Upper lobe of left lung (tissue), 6 donors: ENCODE data around the gene SETMAR. TPM values are rescaled to one million over a fixed set of nuclear protein-coding genes. Genes with fewer than 3 reads are reported as not detected.

Source experiments
- ATAC-seq, 2 donors: fragments of 200-7000 bp; cut with Tn5 transposase; one replicate each; pipeline ENCODE4 v1.9.1; 2022; ENCODE audit warnings: mild to moderate bottlenecking in 2 of 2, moderate library complexity in 2 of 2; ENCODE audit not compliant: low FRiP score in 2 of 2
- DNase-seq, 2 donors: peaks; one replicate each; pipeline ENCODE4 v3.0.0-alpha.2; 2019 to 2020
- H3K27ac ChIP-seq, 4 donors: fragments of 200-600 bp; sonication (generic); one replicate each; pipeline ENCODE4 v1.5.1; 2016 to 2019
- H3K27me3 ChIP-seq, 4 donors: fragments of 200-600 bp; sonication (generic); one replicate each; pipeline ENCODE4 v1.5.1; 2017 to 2019
- H3K36me3 ChIP-seq, 4 donors: fragments of 200-600 bp; sonication (generic); one replicate each; pipeline ENCODE4 v1.5.1; 2016 to 2019
- H3K4me1 ChIP-seq, 4 donors: fragments of 200-600 bp; sonication (generic); one replicate each; pipeline ENCODE4 v1.5.1; 2018 to 2019
- H3K4me3 ChIP-seq, 4 donors: fragments of 200-600 bp; sonication (generic); one replicate each; pipeline ENCODE4 v1.5.1; 2017 to 2019; ENCODE audit warnings: mild to moderate bottlenecking in 2 of 4, moderate library complexity in 1 of 4
- H3K9me3 ChIP-seq, 4 donors: fragments of 200-600 bp; sonication (generic); one replicate each; pipeline ENCODE4 v1.5.1; 2018 to 2019
- EP300 ChIP-seq, 4 donors: sonication (generic); formaldehyde crosslinking; IDR thresholded peaks; one replicate each; pipeline ENCODE4 v1.5.1; 2017; ENCODE audit warnings: antibody characterized with exemption in 4 of 4, control low read depth in 2 of 4
- POLR2A ChIP-seq, 4 donors: fragments of 450-650 bp; IDR thresholded peaks; one replicate each; pipeline ENCODE4 v1.5.1; 2016 to 2017; ENCODE audit warnings: antibody characterized with exemption in 4 of 4, mild to moderate bottlenecking in 2 of 4
- POLR2AphosphoS5 ChIP-seq, 2 donors: sonication (generic); formaldehyde crosslinking; IDR thresholded peaks; one replicate each; pipeline ENCODE4 v1.5.1; 2017; ENCODE audit warnings: antibody characterized with exemption in 2 of 2
- WGBS, 2 donors: methylation state at CpG; one replicate each; pipeline ENCODE4 v1.1.5; 2017 to 2018; 5-methylcytosine and 5-hydroxymethylcytosine counted together
- total RNA-seq, 6 donors: library from RNA; depleted of rRNA in 4 of 6; stranded (reverse); fragments of >200 nt in 4 of 6; gene quantifications; one replicate each; pipeline versions ENCODE4 v1.1.0 to v1.2.1, GENCODE V29; 2016 to 2021
- TF ChIP-seq, protein P1 (sequence below), 6 experiments: fragments of 450-650 bp in 4 of 6; fragments of 200-600 bp in 2 of 6; sonication (generic) in 2 of 6; IDR thresholded peaks; one replicate each; pipeline ENCODE4 v1.5.1; 2016 to 2019; ENCODE audit warnings: antibody characterized with exemption in 6 of 6
- donor health status: DM: no; HTN: no; CAD: no; lungs with moderate emphysema.
- donor health status: DM: no; HTN: yes; CAD: no; lungs with severe emphysema.

The SETMAR gene
- total RNA-seq, result 10 to 100 TPM in 5 of 6 donors, 1 to 10 TPM in 1; 9.7 to 57.6 (median 11.4) TPM

- Histone ChIP-seq H3K36me3 (no peaks in the 10 kb centered on the region), H3K27ac (peak within 1 kb of the TSS; percentile 90 to 96 (median 94)), H3K4me3 (peak within 1 kb of the TSS; percentile 71 to 87 (median 76)), H3K4me1 (peaks cover 12 to 36% (median 13%) of the 10 kb centered on the region in 4 donors), H3K9me3 (no peaks in the 10 kb centered on the region), H3K27me3 (no peaks in the 10 kb centered on the region)
- peak; percentile 94 to 98 for ATAC-seq
- 1 to 2% methylated on average over 34 to 38 of the region's 62 CpGs for WGBS, 2 donors
- TF ChIP-seq EP300 (IDR thresholded peaks at IDR 0.05) (no peak), POLR2AphosphoS5 (IDR thresholded peaks at IDR 0.05) (peak; percentile 71 to 76), POLR2A (IDR thresholded peaks at IDR 0.05) (peak in 3 of 4 donors; percentile 48 to 79 (median 60))
- TF ChIP-seq, protein P1, sequence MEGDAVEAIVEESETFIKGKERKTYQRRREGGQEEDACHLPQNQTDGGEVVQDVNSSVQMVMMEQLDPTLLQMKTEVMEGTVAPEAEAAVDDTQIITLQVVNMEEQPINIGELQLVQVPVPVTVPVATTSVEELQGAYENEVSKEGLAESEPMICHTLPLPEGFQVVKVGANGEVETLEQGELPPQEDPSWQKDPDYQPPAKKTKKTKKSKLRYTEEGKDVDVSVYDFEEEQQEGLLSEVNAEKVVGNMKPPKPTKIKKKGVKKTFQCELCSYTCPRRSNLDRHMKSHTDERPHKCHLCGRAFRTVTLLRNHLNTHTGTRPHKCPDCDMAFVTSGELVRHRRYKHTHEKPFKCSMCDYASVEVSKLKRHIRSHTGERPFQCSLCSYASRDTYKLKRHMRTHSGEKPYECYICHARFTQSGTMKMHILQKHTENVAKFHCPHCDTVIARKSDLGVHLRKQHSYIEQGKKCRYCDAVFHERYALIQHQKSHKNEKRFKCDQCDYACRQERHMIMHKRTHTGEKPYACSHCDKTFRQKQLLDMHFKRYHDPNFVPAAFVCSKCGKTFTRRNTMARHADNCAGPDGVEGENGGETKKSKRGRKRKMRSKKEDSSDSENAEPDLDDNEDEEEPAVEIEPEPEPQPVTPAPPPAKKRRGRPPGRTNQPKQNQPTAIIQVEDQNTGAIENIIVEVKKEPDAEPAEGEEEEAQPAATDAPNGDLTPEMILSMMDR (IDR thresholded peaks at IDR 0.05), result peak in 2 of 6 experiments; percentile 14 to 31
- DNase-seq, result peak; percentile 94 to 96
These were observed at the start of gene SETMAR for GRCh38 chr3:4303187-4304123. SETMAR (plus strand) TSS chr3:4303369; CDS start chr3:4303371, 2 bp downstream.

DNA sequence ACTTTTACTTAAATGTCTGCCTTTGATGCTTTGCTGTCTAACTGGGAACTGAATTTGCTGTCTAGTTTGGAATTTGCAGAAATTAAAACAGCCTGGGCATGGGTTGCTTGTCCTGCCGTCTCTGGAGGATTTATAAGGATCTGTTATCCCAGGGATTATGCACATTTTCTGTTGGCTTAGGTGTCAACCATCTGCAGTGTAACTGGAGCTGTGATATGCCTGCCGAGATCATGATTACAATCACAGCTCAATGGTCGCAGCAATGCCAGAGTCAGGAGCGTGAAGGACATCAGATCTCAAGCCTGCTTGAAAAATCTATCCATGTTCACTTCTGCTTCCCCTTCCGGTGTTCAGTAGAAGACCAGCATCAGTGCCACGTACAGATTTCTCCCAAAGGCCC is 41.8 kb upstream of the SETMAR start:
- Histone ChIP-seq H3K4me3 (no peak overlapping the region), H3K27me3 (no peaks in the 10 kb centered on the region), H3K9me3 (no peaks in the 10 kb centered on the region), H3K36me3 (no peaks in the 10 kb centered on the region), H3K4me1 (no peaks in the 10 kb centered on the region), H3K27ac (no peak overlapping the region)
- DNase-seq (no peak), ATAC-seq (no peak)
- TF ChIP-seq POLR2AphosphoS5 (IDR thresholded peaks at IDR 0.05), result no peak
- no peak for TF ChIP-seq EP300 (IDR thresholded peaks at IDR 0.05)
- TF ChIP-seq, protein P1 (IDR thresholded peaks at IDR 0.05), result no peak
- TF ChIP-seq POLR2A (IDR thresholded peaks at IDR 0.05), result no peak
- 83 to 85% methylated on average over 4 to 6 of the region's 6 CpGs for WGBS, 2 donors

DNA sequence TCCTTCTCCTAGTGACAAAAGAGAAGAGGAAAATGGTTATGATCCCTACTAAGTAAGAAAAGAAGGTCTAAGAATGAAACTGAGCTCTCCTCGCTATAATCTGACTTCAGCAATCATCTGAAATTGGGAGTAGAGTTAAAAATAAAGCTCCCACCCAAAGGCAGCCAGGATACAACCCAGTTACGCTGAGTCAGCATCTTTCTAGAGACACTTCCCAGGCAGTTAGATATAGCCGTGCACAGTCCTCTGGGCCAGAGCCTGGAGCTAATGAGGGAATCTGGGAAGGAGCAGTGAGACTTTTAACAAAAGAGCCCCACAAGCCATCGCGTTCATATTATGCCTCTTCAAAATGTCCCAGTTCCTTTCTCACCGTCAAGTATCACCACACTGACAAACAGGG is 39.1 kb upstream of the SETMAR start:
- Histone ChIP-seq H3K27ac (no peak overlapping the region), H3K9me3 (no peaks in the 10 kb centered on the region), H3K4me1 (no peaks in the 10 kb centered on the region), H3K27me3 (no peaks in the 10 kb centered on the region), H3K4me3 (no peak overlapping the region), H3K36me3 (no peaks in the 10 kb centered on the region)
- WGBS, 2 donors, result 79 to 86% methylated on average over 6 of the region's 6 CpGs
- TF ChIP-seq, protein P1 (IDR thresholded peaks at IDR 0.05), result no peak
- TF ChIP-seq EP300 (IDR thresholded peaks at IDR 0.05), result no peak
- TF ChIP-seq POLR2AphosphoS5 (IDR thresholded peaks at IDR 0.05), result no peak
- DNase-seq (no peak), ATAC-seq (no peak)

DNA sequence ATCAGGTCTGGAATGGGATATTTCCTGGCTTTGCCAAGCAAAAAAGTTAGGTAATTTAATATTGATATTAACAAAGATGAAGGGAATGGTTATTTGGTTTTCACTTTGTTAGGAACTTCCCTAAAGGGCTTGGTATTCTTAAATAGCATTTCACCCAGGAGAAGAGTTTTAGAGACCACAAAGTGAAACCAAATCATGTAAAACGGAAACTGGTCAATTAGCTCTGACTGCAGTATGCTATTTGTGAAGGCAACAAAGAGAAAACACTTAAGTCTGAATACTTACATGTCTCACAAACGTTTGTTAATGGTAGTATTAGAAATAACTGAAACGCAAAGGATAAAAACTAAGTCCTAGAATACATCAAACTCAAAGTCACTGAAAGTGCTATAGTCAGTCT is 32.4 kb upstream of the SETMAR start:
- DNase-seq, result no peak
- ATAC-seq, result no peak
- TF ChIP-seq POLR2AphosphoS5 (IDR thresholded peaks at IDR 0.05) (no peak), EP300 (IDR thresholded peaks at IDR 0.05) (no peak), POLR2A (IDR thresholded peaks at IDR 0.05) (no peak)
- TF ChIP-seq, protein P1 (IDR thresholded peaks at IDR 0.05), result no peak
- 26 to 38% methylated on average over 3 of the region's 3 CpGs for WGBS, 2 donors
- H3K27me3 ChIP-seq, result no peaks in the 10 kb centered on the region
- no peaks in the 10 kb centered on the region for H3K36me3 ChIP-seq
- H3K27ac ChIP-seq, result no peak overlapping the region
- H3K4me3 ChIP-seq, result no peak overlapping the region
- H3K9me3 ChIP-seq, result no peaks in the 10 kb centered on the region
- H3K4me1 ChIP-seq, result no peaks in the 10 kb centered on the region
